Limb (tissue), 2 donors: Measurements from ENCODE around the gene TBX2.

ENCODE experiments used
- DNase-seq, 2 donors: peaks; one replicate each; pipeline ENCODE4 v3.0.0-alpha.2; 2016; ENCODE audit errors: extremely low spot score in 2 of 2

The TBX2 gene

GRCh38 chr17:61402073-61402541 lies 2.5 kb downstream of the TBX2 start:
- no peak for DNase-seq

- peak in 1 of 2 donors; percentile 75 for DNase-seq
Measured at GRCh38 chr17:61402978-61403800, 3.5 kb downstream of the TBX2 start.

GRCh38 chr17:61403801-61404662 lies 4.4 kb downstream of the TBX2 start:
- DNase-seq, result peak in 1 of 2 donors; percentile 66

- DNase-seq, result no peak
Measured at GRCh38 chr17:61404663-61404912, 4.9 kb downstream of the TBX2 start.

- DNase-seq, result peak in 1 of 2 donors; percentile 63
Measured at GRCh38 chr17:61404913-61405685, 5.5 kb downstream of the TBX2 start.

GRCh38 chr17:61405686-61406536 lies 6.3 kb downstream of the TBX2 start:
- peak in 1 of 2 donors; percentile 43 for DNase-seq

GRCh38 chr17:61406537-61406845 lies 6.8 kb downstream of the TBX2 start:
- no peak for DNase-seq

GRCh38 chr17:61406971-61407911 lies 7.6 kb downstream of the TBX2 start:
- DNase-seq, result peak in 1 of 2 donors; percentile 35

- DNase-seq, result peak in 1 of 2 donors; percentile 50
Measured at GRCh38 chr17:61408151-61409041, 8.8 kb downstream of the TBX2 start.

GRCh38 chr17:61409301-61410112 lies 9.9 kb downstream of the TBX2 start:
- DNase-seq, result peak; percentile 68 to 82

GRCh38 chr17:61410141-61411010 lies 10.7 kb downstream of the TBX2 start:
- DNase-seq, result peak; percentile 63 to 90

GRCh38 chr17:61411011-61411260 lies 11.3 kb downstream of the TBX2 start:
- no peak for DNase-seq

- DNase-seq, result peak in 1 of 2 donors; percentile 80
Measured at GRCh38 chr17:61411261-61412142, 11.9 kb downstream of the TBX2 start.

GRCh38 chr17:61412143-61412859 lies 12.7 kb downstream of the TBX2 start:
- DNase-seq, result peak; percentile 89 to 94

- DNase-seq, result no peak
Measured at GRCh38 chr17:61412860-61413660, 13.4 kb downstream of the TBX2 start.
